MM.1S (cell line): Measurements from ENCODE around the gene CSF3.

ENCODE experiments used
- CTCF ChIP-seq: fragments of 300-600 bp; sonication (generic); IDR thresholded peaks from 2 replicates; pipeline ENCODE4 v1.5.1; 2016; ENCODE audit warnings: antibody characterized with exemption, low read length, mixed read lengths
- EZH2 ChIP-seq: fragments of 300-600 bp; sonication (generic); optimal IDR thresholded peaks from 2 replicates; pipeline ENCODE3; 2017; ENCODE audit warnings: low read depth, mild to moderate bottlenecking, antibody characterized with exemption, low read length, mixed read lengths
- EZH2phosphoT487 ChIP-seq: fragments of 300-600 bp; sonication (generic); IDR thresholded peaks from 2 replicates; pipeline ENCODE4 v1.6.1; 2018; ENCODE audit warnings: antibody characterized with exemption, low read length

GRCh38 chr17:40034426-40035161, 19.4 kb downstream of the CSF3 start:
- TF ChIP-seq CTCF (no peak), EZH2 (no peak), EZH2phosphoT487 (no peak)
